PFSK-1 (cell line): ENCODE measurements around the gene C1QA.

Experiments
- FOXP2 ChIP-seq: optimal IDR thresholded peaks from 2 replicates; pipeline ENCODE3; 2011; ENCODE audit warnings: borderline replicate concordance, control low read depth, inconsistent platforms; ENCODE audit not compliant: insufficient read depth; ENCODE audit errors: extremely low read length, extremely low read depth
- POLR2AphosphoS5 ChIP-seq: IDR thresholded peaks from 2 replicates; pipeline ENCODE4 v1.6.1; 2012; ENCODE audit warnings: low read depth, mild to moderate bottlenecking, control low read depth, low read length, moderate library complexity
- REST ChIP-seq, 2 experiments: IDR thresholded peaks; 2 replicates each; pipeline versions ENCODE4 v1.6.1 to v1.8.0; 2011 to 2012; ENCODE audit warnings: low read depth in 2 of 2, low read length in 2 of 2, control low read depth in 1 of 2, inconsistent platforms in 1 of 2, mild to moderate bottlenecking in 1 of 2, moderate library complexity in 1 of 2; ENCODE audit not compliant: insufficient read depth in 1 of 2
- SIN3A ChIP-seq: IDR thresholded peaks from 2 replicates; pipeline ENCODE4 v1.6.1; 2012; ENCODE audit warnings: mild to moderate bottlenecking, low read length, moderate library complexity, borderline replicate concordance; ENCODE audit not compliant: insufficient read depth
- TAF1 ChIP-seq: IDR thresholded peaks from 2 replicates; pipeline ENCODE4 v1.6.1; 2012; ENCODE audit warnings: low read length, control low read depth, borderline replicate concordance; ENCODE audit not compliant: insufficient read depth

- no peak for TF ChIP-seq REST (IDR thresholded peaks at IDR 0.05; ENCODE audit: insufficient read depth in 1 of 2, low read depth in 2 of 2, low read length in 2 of 2)
- TF ChIP-seq TAF1, result no peak
- no peak for TF ChIP-seq POLR2AphosphoS5
- no peak for TF ChIP-seq SIN3A
- TF ChIP-seq FOXP2, result no peak
Observed at GRCh38 chr1:22636927-22637326, 499 bp downstream of the C1QA start.
